HG02981 (cell line): Measurements from ENCODE around the gene SLC6A18.
"Not testable (repeated sequence)": the region's sequence is repeated elsewhere in the genome, so short reads cannot be mapped to it uniquely, and the experiment has no call there.

ENCODE experiments used
- ATAC-seq: cut with Tn5 transposase; IDR thresholded peaks from one replicate; pipeline ENCODE4 v1.9.1; 2021; ENCODE audit warnings: mild to moderate bottlenecking, moderate library complexity; ENCODE audit not compliant: unreplicated experiment

Gene SLC6A18

GRCh38 chr5:1228120-1228519 lies 2.9 kb downstream of the SLC6A18 start:
- no peak for ATAC-seq

GRCh38 chr5:1229023-1229422 lies 3.8 kb downstream of the SLC6A18 start:
- not testable (repeated sequence) for ATAC-seq

- no peak for ATAC-seq
Observed at GRCh38 chr5:1229822-1230221, 4.6 kb downstream of the SLC6A18 start.

GRCh38 chr5:1230551-1230950 lies 5.4 kb downstream of the SLC6A18 start:
- ATAC-seq = no peak

- ATAC-seq = no peak
Observed at GRCh38 chr5:1231354-1231905, 6.2 kb downstream of the SLC6A18 start.

GRCh38 chr5:1232780-1233179 lies 7.6 kb downstream of the SLC6A18 start:
- no peak for ATAC-seq

GRCh38 chr5:1235379-1235778 lies 10.2 kb downstream of the SLC6A18 start:
- no peak for ATAC-seq

- no peak for ATAC-seq
Observed at GRCh38 chr5:1235838-1236237, 10.7 kb downstream of the SLC6A18 start.

- no peak for ATAC-seq
Observed at GRCh38 chr5:1239505-1240251, 14.5 kb downstream of the SLC6A18 start.

- ATAC-seq = no peak
Observed at GRCh38 chr5:1240496-1241260, 15.5 kb downstream of the SLC6A18 start.

- no peak for ATAC-seq
Observed at GRCh38 chr5:1241509-1242080, 16.4 kb downstream of the SLC6A18 start.

- ATAC-seq = no peak
Observed at GRCh38 chr5:1242733-1243486, 17.7 kb downstream of the SLC6A18 start.

GRCh38 chr5:1243487-1244130 lies 18.4 kb downstream of the SLC6A18 start:
- no peak for ATAC-seq

- no peak for ATAC-seq
Observed at GRCh38 chr5:1244255-1244654, 19.1 kb downstream of the SLC6A18 start.

- no peak for ATAC-seq
Observed at GRCh38 chr5:1244976-1245375, 19.8 kb downstream of the SLC6A18 start.

- no peak for ATAC-seq
Observed at GRCh38 chr5:1245905-1246576, 20.9 kb downstream of the SLC6A18 start.

- ATAC-seq = no peak
Observed at GRCh38 chr5:1246711-1247431, 21.7 kb downstream of the SLC6A18 start.

- no peak for ATAC-seq
Observed at GRCh38 chr5:1247811-1248210, 22.6 kb downstream of the SLC6A18 start.
